HepG2 (cell line): ENCODE results near the gene FAM219A. TPM values are rescaled to one million over a fixed set of nuclear protein-coding genes. Genes with fewer than 3 reads are reported as not detected.

Experiments used
- ATAC-seq: fragments of 200-7000 bp; cut with Tn5 transposase; 3 replicates; pipeline ENCODE4 v1.9.1; 2020; ENCODE audit warnings: mild to moderate bottlenecking, moderate library complexity
- BruUV-seq: library from RNA; stranded (reverse); fragments of 400-500 nt; replicated peaks from 2 replicates; lab custom pipeline; 2021; lab: Mats Ljungman, UMichigan
- CTCF ChIA-PET: fragments of 300-600 bp; formaldehyde crosslinking; extraction: SDS; loops from one replicate; lab custom pipeline; 2021; ENCODE audit warnings: low total read pairs, inconsistent platforms, low intra/inter-chr PET ratio; lab: Yijun Ruan, JAX
- POLR2A ChIA-PET: fragments of 350-600 bp; sonication (Branson Sonifier 250); formaldehyde crosslinking; loops from one replicate; lab custom pipeline; 2020; ENCODE audit warnings: antibody characterized with exemption, inconsistent platforms; lab: Yijun Ruan, JAX
- DNase-seq: peaks from one replicate; pipeline ENCODE4 v3.0.0-alpha.2; 2015; ENCODE audit warnings: low spot score
- FAIRE-seq: peaks from 3 replicates; lab custom pipeline; 2011; peaks lifted over from hg19 to GRCh38; lab: Jason Lieb, UNC
- H2AFZ ChIP-seq: one replicate; pipeline ENCODE4 v1.6.1; 2011; ENCODE audit warnings: low read length, inconsistent platforms
- H3K27ac ChIP-seq: fragments of 300-600 bp; 3 replicates; pipeline ENCODE4 v1.8.0; 2011; ENCODE audit warnings: mixed run types, mild to moderate bottlenecking, mixed read lengths, low read length, inconsistent platforms; ENCODE audit not compliant: insufficient read depth; ENCODE audit errors: extremely low read length
- H3K27me3 ChIP-seq, 2 experiments: fragments of 200-600 bp in 1 of 2; 2 replicates in 1 of 2; 3 replicates in 1 of 2; pipeline versions ENCODE4 v1.6.0 to v1.8.0; 2011; ENCODE audit warnings: low read length in 2 of 2, mild to moderate bottlenecking in 2 of 2, moderate library complexity in 2 of 2, inconsistent platforms in 1 of 2; ENCODE audit not compliant: insufficient read depth in 2 of 2, control insufficient read depth in 1 of 2
- H3K36me3 ChIP-seq, 2 experiments: fragments of 200-600 bp in 1 of 2; replicated peaks in 1 of 2; 2 replicates in 1 of 2; 3 replicates in 1 of 2; pipeline versions ENCODE4 v1.5.1 to v1.8.0; 2011; ENCODE audit warnings: low read length in 2 of 2, inconsistent platforms in 1 of 2; ENCODE audit not compliant: insufficient read depth in 2 of 2, control insufficient read depth in 1 of 2
- H3K4me1 ChIP-seq: 2 replicates; pipeline ENCODE4 v1.5.1; 2012; ENCODE audit warnings: low read length, inconsistent platforms; ENCODE audit not compliant: insufficient read depth
- H3K4me2 ChIP-seq: 2 replicates; pipeline ENCODE4 v1.6.0; 2011; ENCODE audit warnings: low read depth, low read length, inconsistent platforms
- H3K4me3 ChIP-seq, 3 experiments: fragments of 200-600 bp in 1 of 3; sonication (generic), shearing (Covaris generic) in 1 of 3; replicated peaks in 1 of 3; 2 replicates each; pipeline ENCODE4 v1.5.1; 2011 to 2016; ENCODE audit warnings: low read length in 3 of 3, inconsistent platforms in 2 of 3, low read depth in 2 of 3, mild to moderate bottlenecking in 2 of 3, control low read depth in 1 of 3, mixed read lengths in 1 of 3; ENCODE audit not compliant: insufficient read depth in 1 of 3
- H3K79me2 ChIP-seq: one replicate; pipeline ENCODE4 v1.6.1; 2011; ENCODE audit warnings: low read length, inconsistent platforms; ENCODE audit not compliant: insufficient read depth
- H3K9ac ChIP-seq: 2 replicates; pipeline ENCODE4 v1.6.0; 2011; ENCODE audit warnings: mild to moderate bottlenecking, low read depth, low read length, inconsistent platforms; ENCODE audit not compliant: insufficient read depth
- H3K9me3 ChIP-seq: 2 replicates; pipeline ENCODE4 v1.5.1; 2012; ENCODE audit warnings: mild to moderate bottlenecking, low read length
- H4K20me1 ChIP-seq: 2 replicates; pipeline ENCODE4 v1.6.0; 2011; ENCODE audit warnings: inconsistent platforms, mild to moderate bottlenecking, low read length, moderate library complexity; ENCODE audit not compliant: insufficient read depth
- FOXA3 ChIP-seq: IDR thresholded peaks from 2 replicates; pipeline ENCODE4 v1.6.1; 2016; ENCODE audit warnings: missing genetic modification reagents, missing compliant biosample characterization
- JUN ChIP-seq: sonication (generic); formaldehyde crosslinking; IDR thresholded peaks from 2 replicates; pipeline ENCODE4 v1.4.0; 2020; ENCODE audit warnings: mild to moderate bottlenecking, missing genetic modification reagents
- JUND ChIP-seq: sonication (generic); formaldehyde crosslinking; IDR thresholded peaks from 2 replicates; pipeline ENCODE4 v1.8.0; 2022; ENCODE audit warnings: mild to moderate bottlenecking, missing genetic modification reagents
- SP2 ChIP-seq: sonication (generic); formaldehyde crosslinking; IDR thresholded peaks from 2 replicates; pipeline ENCODE4 v1.5.1; 2020; ENCODE audit warnings: mild to moderate bottlenecking, missing genetic modification reagents
- XBP1 ChIP-seq: sonication (generic); formaldehyde crosslinking; IDR thresholded peaks from 2 replicates; pipeline ENCODE4 v1.5.0; 2020; ENCODE audit warnings: missing genetic modification reagents
- YEATS2 ChIP-seq: sonication (generic); formaldehyde crosslinking; IDR thresholded peaks from 2 replicates; pipeline ENCODE4 v1.4.0; 2020; ENCODE audit warnings: missing genetic modification reagents, borderline replicate concordance
- ZNF180 ChIP-seq: sonication (generic); formaldehyde crosslinking; IDR thresholded peaks from 2 replicates; pipeline ENCODE4 v1.4.0; 2020; ENCODE audit warnings: low read depth, missing genetic modification reagents, borderline replicate concordance
- WGBS: methylation state at CpG from one replicate; pipeline ENCODE4 v1.1.6; 2017; ENCODE audit warnings: low lambda C conversion rate; 5-methylcytosine and 5-hydroxymethylcytosine counted together
- in situ Hi-C: cut with HindIII; loops from 2 replicates; pipeline ENCODE4 v1.10.0; 2017; ENCODE audit warnings: low pct_unique_long_range_greater_than_20kb; ENCODE audit not compliant: extremely low pct_ligation_motif_present
- intact Hi-C: fragments of 100-400 bp; cut with micrococcal nuclease; formaldehyde crosslinking; loops from one replicate; pipeline ENCODE4 v1.10.0; 2022; ENCODE audit not compliant: unreplicated experiment
- polyA plus RNA-seq, 8 experiments: library from polyadenylated mRNA; depleted of rRNA in 3 of 8; stranded (reverse) in 7 of 8; unstranded in 1 of 8; fragments of >200 nt; fragmentation: Illumina TruSeq in 4 of 8; extraction: Trizol in 4 of 8; gene quantifications; 2 replicates each; pipeline versions ENCODE4 v1.2.1 to v1.2.3, GENCODE V29; 2011 to 2016; ENCODE audit warnings: low read depth in 4 of 8, missing spikeins in 1 of 8, mixed read lengths in 1 of 8; ENCODE audit not compliant: insufficient read depth in 1 of 8
- total RNA-seq, 5 experiments: library from RNA; depleted of rRNA; stranded (reverse); fragments of >200 nt; fragmentation: Illumina TruSeq; extraction: Trizol; gene quantifications; 2 replicates each; pipeline ENCODE4 v1.2.3, GENCODE V29; 2016; ENCODE audit warnings: low read depth in 1 of 5
- TF ChIP-seq, protein P1 (sequence below): sonication (generic); formaldehyde crosslinking; conservative IDR thresholded peaks from 2 replicates; pipeline ENCODE4 v1.8.0; 2022; ENCODE audit warnings: mild to moderate bottlenecking, moderate library complexity, missing genetic modification reagents
- TF ChIP-seq, protein P2 (sequence below): sonication (generic); formaldehyde crosslinking; IDR thresholded peaks from 2 replicates; pipeline ENCODE4 v1.5.1; 2020; ENCODE audit warnings: mild to moderate bottlenecking, missing genetic modification reagents, moderate library complexity
- TF ChIP-seq, protein P3 (sequence below): IDR thresholded peaks from 2 replicates; pipeline ENCODE4 v1.6.1; 2012; ENCODE audit warnings: low read depth, low read length, improper control_type of control experiment

Gene FAM219A
- total and polyA plus RNA-seq, 2 of the 13 experiments (the other 11 are each of a cell fraction or from before 2014, with no cell fraction given): 3.9 to 6.4 TPM

DNA sequence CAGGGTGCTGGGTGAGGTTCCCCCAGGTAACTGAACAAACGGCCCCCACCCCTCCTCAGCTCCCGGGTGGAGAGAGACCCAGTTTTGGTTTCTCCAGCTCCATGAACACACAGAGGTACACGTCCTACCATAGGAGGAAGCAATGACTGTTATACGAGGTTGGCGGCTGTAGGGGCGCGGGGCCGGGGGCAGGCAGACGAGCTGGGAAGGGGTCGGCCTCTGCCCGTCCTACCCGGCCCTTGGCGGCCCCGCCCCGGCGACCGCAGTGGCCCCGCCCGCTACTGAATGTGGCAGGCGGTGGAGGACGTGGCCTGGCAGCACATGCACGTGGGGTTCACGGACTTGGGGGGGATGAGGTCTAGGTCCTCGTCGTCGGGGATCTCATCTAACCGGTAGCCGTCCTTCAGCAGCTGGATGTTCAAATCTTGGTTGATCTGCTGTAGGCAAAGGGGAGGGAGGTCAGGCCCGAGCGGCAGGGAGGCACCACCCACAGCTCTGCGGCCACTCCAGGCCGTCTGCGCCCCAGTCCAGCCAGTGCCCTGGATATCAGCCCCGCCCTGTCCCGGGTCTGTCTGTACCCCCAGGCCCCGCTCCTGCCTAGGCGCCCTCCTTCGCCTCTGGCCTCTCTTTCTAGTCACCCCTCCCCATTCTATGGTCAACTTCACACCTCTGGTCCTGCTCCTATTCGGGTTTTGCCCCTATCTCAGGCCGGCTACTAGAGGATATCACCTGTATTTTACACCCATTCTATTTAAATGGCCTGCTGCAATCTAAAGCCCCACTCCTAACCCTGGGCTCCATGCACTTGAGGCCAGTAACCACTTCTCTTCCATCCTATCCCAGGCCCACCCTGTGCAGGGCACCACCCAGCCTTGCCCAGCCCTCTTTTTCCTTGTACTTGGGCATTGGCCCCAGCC is 57.4 kb downstream of the FAM219A start:
- H3K9me3 ChIP-seq: no peaks in the 10 kb centered on the region
- H3K4me3 ChIP-seq: no peak overlapping the region
- no peaks in the 10 kb centered on the region for H3K27me3 ChIP-seq
- H3K4me2 ChIP-seq: no peak overlapping the region
- no peaks in the 10 kb centered on the region for H3K4me1 ChIP-seq
- H3K36me3 ChIP-seq: no peaks in the 10 kb centered on the region; a peak in 1 of 5 replicates
- DNase-seq (no peak), FAIRE-seq (no peak), ATAC-seq (no peak)
- no peaks in the 10 kb centered on the region for H3K79me2 ChIP-seq
- H4K20me1 ChIP-seq: no peaks in the 10 kb centered on the region
- no peak overlapping the region for H3K9ac ChIP-seq
- in situ Hi-C loops (no loop called here), intact Hi-C loops (no loop called here)
- ChIA-PET POLR2A (no interaction called here), CTCF (no interaction called here)
- H2AFZ ChIP-seq: no peak overlapping the region
- WGBS: 95% methylated on average over 29 of the region's 40 CpGs
- BruUV-seq: no TSS peak
- H3K27ac ChIP-seq: no peak overlapping the region
- TF ChIP-seq, protein P1, sequence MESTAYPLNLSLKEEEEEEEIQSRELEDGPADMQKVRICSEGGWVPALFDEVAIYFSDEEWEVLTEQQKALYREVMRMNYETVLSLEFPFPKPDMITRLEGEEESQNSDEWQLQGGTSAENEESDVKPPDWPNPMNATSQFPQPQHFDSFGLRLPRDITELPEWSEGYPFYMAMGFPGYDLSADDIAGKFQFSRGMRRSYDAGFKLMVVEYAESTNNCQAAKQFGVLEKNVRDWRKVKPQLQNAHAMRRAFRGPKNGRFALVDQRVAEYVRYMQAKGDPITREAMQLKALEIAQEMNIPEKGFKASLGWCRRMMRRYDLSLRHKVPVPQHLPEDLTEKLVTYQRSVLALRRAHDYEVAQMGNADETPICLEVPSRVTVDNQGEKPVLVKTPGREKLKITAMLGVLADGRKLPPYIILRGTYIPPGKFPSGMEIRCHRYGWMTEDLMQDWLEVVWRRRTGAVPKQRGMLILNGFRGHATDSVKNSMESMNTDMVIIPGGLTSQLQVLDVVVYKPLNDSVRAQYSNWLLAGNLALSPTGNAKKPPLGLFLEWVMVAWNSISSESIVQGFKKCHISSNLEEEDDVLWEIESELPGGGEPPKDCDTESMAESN (CRISPR knock-in tag): no peak
- TF ChIP-seq ZNF180 (CRISPR knock-in tag): no peak
- TF ChIP-seq FOXA3 (CRISPR knock-in tag): no peak
- no peak for TF ChIP-seq JUND (CRISPR knock-in tag)
- no peak for TF ChIP-seq XBP1
- TF ChIP-seq YEATS2 (CRISPR knock-in tag): no peak
- no peak for TF ChIP-seq JUN (CRISPR knock-in tag)
- TF ChIP-seq, protein P2, sequence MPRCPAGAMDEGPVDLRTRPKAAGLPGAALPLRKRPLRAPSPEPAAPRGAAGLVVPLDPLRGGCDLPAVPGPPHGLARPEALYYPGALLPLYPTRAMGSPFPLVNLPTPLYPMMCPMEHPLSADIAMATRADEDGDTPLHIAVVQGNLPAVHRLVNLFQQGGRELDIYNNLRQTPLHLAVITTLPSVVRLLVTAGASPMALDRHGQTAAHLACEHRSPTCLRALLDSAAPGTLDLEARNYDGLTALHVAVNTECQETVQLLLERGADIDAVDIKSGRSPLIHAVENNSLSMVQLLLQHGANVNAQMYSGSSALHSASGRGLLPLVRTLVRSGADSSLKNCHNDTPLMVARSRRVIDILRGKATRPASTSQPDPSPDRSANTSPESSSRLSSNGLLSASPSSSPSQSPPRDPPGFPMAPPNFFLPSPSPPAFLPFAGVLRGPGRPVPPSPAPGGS (CRISPR knock-in tag): no peak
- no peak for TF ChIP-seq SP2 (CRISPR knock-in tag)
- TF ChIP-seq, protein P3, sequence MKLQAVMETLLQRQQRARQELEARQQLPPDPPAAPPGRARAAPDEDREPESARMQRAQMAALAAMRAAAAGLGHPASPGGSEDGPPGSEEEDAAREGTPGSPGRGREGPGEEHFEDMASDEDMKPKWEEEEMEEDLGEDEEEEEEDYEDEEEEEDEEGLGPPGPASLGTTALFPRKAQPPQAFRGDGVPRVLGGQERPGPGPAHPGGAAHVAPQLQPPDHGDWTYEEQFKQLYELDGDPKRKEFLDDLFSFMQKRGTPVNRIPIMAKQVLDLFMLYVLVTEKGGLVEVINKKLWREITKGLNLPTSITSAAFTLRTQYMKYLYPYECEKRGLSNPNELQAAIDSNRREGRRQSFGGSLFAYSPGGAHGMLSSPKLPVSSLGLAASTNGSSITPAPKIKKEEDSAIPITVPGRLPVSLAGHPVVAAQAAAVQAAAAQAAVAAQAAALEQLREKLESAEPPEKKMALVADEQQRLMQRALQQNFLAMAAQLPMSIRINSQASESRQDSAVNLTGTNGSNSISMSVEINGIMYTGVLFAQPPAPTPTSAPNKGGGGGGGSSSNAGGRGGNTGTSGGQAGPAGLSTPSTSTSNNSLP: no peak
- TF ChIP-seq, all 625 proteins: peak for 0
